Chondrocyte (in vitro differentiated cells): ENCODE results near the gene CD22. TPM values are rescaled to one million over a fixed set of nuclear protein-coding genes. Genes with fewer than 3 reads are reported as not detected.

ENCODE experiments used
- DNase-seq: peaks from one replicate; pipeline ENCODE4 v3.0.0; 2021; ENCODE audit warnings: mixed read lengths, low spot score
- H3K27ac Mint-ChIP-seq: one replicate; pipeline ENCODE4 v1.8.0; 2021; ENCODE audit warnings: mild to moderate bottlenecking, moderate library complexity, mixed read lengths; ENCODE audit not compliant: unreplicated experiment
- H3K27me3 Mint-ChIP-seq: 2 replicates; pipeline ENCODE4 v1.8.0; 2021; ENCODE audit warnings: low read depth, mixed read lengths
- H3K36me3 Mint-ChIP-seq: 2 replicates; pipeline ENCODE4 v1.8.0; 2021; ENCODE audit warnings: low read depth, mixed read lengths
- H3K4me1 Mint-ChIP-seq: 2 replicates; pipeline ENCODE4 v1.8.0; 2021; ENCODE audit warnings: low read depth, mild to moderate bottlenecking, mixed read lengths
- H3K4me3 Mint-ChIP-seq: one replicate; pipeline ENCODE4 v1.8.0; 2021; ENCODE audit warnings: mild to moderate bottlenecking, moderate library complexity, mixed read lengths; ENCODE audit not compliant: unreplicated experiment
- H3K9me3 Mint-ChIP-seq: 2 replicates; pipeline ENCODE4 v1.8.0; 2021; ENCODE audit warnings: low read depth, mixed read lengths
- total RNA-seq: library from RNA; stranded (reverse); gene quantifications from 3 replicates; pipeline ENCODE4 v1.2.1, GENCODE V29; 2021
- TF ChIP-seq, protein P1 (sequence below): fragments of 200-600 bp; sonication (generic); IDR thresholded peaks from 2 replicates; pipeline ENCODE4 v1.5.0; 2021; ENCODE audit warnings: antibody characterized with exemption, mild to moderate bottlenecking, moderate library complexity

The CD22 gene
- total RNA-seq, 1 donor from 2014 or later: not detected

DNA sequence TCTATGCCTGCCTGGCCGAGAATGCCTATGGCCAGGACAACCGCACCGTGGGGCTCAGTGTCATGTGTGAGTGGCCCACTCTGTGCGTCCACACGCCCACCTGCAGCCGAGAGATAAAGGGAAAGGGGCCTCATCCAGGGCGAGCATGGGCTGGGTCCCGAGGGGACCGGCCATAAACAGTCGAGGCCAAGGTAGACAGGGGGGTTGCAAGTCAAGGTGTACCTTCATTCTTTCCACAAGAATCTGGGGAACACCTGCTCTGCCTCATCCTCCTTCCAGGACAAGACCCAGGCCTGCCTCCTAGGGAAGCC, 28.7 kb upstream of the CD22 start:
- DNase-seq: no peak
- H3K27ac Mint-ChIP-seq: no peak overlapping the region

GRCh38 chr19:35301961-35302360, 27.0 kb upstream of the CD22 start:
- Mint-ChIP-seq H3K27me3 (peaks cover 6% of the 10 kb centered on the region), H3K36me3 (no peaks in the 10 kb centered on the region), H3K9me3 (no peaks in the 10 kb centered on the region), H3K27ac (no peak overlapping the region), H3K4me3 (no peak overlapping the region), H3K4me1 (no peaks in the 10 kb centered on the region)
- DNase-seq: no peak
- TF ChIP-seq, protein P1, sequence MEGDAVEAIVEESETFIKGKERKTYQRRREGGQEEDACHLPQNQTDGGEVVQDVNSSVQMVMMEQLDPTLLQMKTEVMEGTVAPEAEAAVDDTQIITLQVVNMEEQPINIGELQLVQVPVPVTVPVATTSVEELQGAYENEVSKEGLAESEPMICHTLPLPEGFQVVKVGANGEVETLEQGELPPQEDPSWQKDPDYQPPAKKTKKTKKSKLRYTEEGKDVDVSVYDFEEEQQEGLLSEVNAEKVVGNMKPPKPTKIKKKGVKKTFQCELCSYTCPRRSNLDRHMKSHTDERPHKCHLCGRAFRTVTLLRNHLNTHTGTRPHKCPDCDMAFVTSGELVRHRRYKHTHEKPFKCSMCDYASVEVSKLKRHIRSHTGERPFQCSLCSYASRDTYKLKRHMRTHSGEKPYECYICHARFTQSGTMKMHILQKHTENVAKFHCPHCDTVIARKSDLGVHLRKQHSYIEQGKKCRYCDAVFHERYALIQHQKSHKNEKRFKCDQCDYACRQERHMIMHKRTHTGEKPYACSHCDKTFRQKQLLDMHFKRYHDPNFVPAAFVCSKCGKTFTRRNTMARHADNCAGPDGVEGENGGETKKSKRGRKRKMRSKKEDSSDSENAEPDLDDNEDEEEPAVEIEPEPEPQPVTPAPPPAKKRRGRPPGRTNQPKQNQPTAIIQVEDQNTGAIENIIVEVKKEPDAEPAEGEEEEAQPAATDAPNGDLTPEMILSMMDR: no peak

More for the DNA sequence above, 28.7 kb upstream of the CD22 start:
- TF ChIP-seq, protein P1: no peak
- Mint-ChIP-seq H3K36me3 (no peaks in the 10 kb centered on the region), H3K27me3 (peaks cover 6% of the 10 kb centered on the region), H3K4me1 (no peaks in the 10 kb centered on the region), H3K9me3 (no peaks in the 10 kb centered on the region), H3K4me3 (no peak overlapping the region)

GRCh38 chr19:35302446-35302845, 26.5 kb upstream of the CD22 start:
- peaks cover 6% of the 10 kb centered on the region for H3K27me3 Mint-ChIP-seq
- H3K9me3 Mint-ChIP-seq: no peaks in the 10 kb centered on the region
- no peak overlapping the region for H3K4me3 Mint-ChIP-seq

DNA sequence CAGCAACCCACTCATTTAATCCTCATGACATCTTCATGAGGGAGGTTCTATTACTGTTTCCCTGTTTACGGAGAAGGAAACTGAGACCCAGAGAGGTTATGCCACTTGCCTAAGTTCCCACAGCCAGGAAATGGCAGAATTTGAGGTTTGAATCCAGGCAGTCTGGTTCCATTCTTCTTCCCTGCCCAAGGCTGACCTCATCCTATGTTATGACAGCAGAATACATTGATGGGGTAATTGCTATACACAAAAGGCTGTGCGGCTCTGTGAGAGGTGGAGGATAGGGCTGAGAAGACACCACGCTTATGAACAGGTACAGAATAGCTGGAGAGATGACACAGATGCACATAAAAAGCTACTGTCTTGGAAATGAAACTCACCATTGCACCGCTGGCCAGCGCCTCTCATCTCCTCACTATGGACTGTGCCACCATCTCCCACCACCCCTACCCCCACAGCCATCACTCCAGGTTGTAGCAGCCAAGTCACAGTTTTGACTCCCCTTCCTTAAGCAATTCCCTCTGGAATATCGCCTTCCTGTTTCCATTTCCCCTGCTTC, 25.6 kb upstream of the CD22 start:
- H3K4me1 Mint-ChIP-seq: no peaks in the 10 kb centered on the region
- no peak overlapping the region for H3K27ac Mint-ChIP-seq
- H3K4me3 Mint-ChIP-seq: no peak overlapping the region
- no peak for DNase-seq
- H3K27me3 Mint-ChIP-seq: peaks cover 6% of the 10 kb centered on the region
- TF ChIP-seq, protein P1: no peak
- no peaks in the 10 kb centered on the region for H3K36me3 Mint-ChIP-seq
- no peaks in the 10 kb centered on the region for H3K9me3 Mint-ChIP-seq

More at GRCh38 chr19:35302446-35302845, 26.5 kb upstream of the CD22 start:
- DNase-seq: no peak
- no peaks in the 10 kb centered on the region for H3K4me1 Mint-ChIP-seq
- no peak overlapping the region for H3K27ac Mint-ChIP-seq
- no peaks in the 10 kb centered on the region for H3K36me3 Mint-ChIP-seq
- TF ChIP-seq, protein P1: no peak

DNA sequence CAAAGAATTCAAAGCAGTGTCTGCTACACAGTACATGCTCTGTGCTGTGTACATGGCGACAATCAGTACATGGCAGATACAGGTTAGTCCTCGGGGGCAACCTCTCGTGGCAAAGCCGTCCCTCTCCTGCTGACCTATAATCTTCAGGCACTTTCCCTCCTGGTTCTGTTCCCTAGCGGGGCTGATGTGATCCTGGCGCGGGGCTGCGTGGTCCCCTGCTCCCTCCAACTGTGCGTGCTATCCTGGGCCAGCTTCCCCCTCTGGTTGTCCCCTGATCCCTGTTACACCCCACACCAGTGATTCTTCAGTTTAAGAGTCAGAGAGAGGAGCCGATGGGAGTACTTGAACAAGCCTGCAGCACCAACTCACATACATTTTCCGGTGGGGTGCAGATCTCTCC, 25.0 kb upstream of the CD22 start:
- DNase-seq: no peak
- no peaks in the 10 kb centered on the region for H3K9me3 Mint-ChIP-seq
- peaks cover 6% of the 10 kb centered on the region for H3K27me3 Mint-ChIP-seq
- TF ChIP-seq, protein P1: no peak
- H3K4me3 Mint-ChIP-seq: no peak overlapping the region
- no peaks in the 10 kb centered on the region for H3K4me1 Mint-ChIP-seq
- H3K27ac Mint-ChIP-seq: no peak overlapping the region
- H3K36me3 Mint-ChIP-seq: no peaks in the 10 kb centered on the region
